ENCODE measurements around the gene WNT3A.

DNA sequence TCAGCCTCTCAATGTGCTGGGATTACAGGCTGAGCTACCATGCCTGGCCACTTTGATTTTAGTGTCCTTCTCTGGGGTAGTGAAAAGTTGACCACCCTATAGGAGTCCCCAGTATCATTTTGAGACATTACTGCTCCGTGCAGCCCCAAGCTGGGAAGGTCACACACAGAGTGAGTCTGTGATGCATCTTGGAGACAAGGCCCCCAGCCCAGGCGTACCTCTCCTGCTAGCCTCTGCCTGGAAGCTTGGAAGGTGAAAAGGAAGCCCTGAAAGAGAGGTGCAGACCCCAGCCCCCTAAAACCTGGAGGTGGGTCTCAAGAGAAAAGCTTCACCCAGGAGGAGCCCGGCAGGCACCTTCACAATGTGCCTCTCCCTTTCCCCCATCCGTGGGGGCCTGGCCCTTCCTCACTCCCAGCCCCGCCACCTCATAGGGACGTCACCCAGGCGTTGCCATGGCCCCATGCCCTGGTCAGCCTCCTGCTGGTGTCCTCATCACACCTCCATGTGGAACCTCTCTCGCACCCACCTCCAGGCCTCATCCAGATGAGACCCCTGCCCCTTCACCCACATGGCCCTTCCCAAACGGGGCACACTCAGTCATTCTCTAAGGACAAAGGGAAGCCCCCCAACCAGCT, 70.1 kb downstream of the WNT3A start:
- TF ChIP-seq, protein P1, sequence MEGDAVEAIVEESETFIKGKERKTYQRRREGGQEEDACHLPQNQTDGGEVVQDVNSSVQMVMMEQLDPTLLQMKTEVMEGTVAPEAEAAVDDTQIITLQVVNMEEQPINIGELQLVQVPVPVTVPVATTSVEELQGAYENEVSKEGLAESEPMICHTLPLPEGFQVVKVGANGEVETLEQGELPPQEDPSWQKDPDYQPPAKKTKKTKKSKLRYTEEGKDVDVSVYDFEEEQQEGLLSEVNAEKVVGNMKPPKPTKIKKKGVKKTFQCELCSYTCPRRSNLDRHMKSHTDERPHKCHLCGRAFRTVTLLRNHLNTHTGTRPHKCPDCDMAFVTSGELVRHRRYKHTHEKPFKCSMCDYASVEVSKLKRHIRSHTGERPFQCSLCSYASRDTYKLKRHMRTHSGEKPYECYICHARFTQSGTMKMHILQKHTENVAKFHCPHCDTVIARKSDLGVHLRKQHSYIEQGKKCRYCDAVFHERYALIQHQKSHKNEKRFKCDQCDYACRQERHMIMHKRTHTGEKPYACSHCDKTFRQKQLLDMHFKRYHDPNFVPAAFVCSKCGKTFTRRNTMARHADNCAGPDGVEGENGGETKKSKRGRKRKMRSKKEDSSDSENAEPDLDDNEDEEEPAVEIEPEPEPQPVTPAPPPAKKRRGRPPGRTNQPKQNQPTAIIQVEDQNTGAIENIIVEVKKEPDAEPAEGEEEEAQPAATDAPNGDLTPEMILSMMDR (conservative IDR thresholded peaks at IDR 0.05; ENCODE audit: low read length): no peak
- no peak for TF ChIP-seq EZH2phosphoT487 (IDR thresholded peaks at IDR 0.05; ENCODE audit: borderline replicate concordance)

Data from Loucy (cell line).